ENCODE results near the gene CELA3B.
"Not testable (repeated sequence)": the region's sequence is repeated elsewhere in the genome, so short reads cannot be mapped to it uniquely, and the experiment has no call there.

CELA3B gene

DNA sequence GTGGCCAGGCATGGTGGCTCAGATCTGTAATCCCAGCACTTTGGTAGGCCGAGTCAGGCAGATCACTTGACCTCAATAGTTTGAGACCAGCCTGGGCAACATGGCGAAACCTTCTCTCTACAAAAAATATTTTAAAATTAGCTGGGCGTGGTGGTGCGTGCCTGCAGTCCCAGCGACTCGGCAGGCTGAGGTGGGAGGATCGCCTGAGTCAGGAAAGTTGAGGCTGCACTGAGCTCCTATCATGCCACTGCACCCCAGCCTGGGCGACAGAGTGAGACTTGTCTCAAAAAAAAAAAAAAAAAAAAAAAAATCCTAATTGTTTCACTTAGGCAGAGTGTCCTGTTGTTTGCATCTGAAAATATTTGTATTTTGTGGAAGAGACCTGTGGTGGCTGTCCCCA is 17.9 kb downstream of the CELA3B start:
- H3K4me1 Mint-ChIP-seq; DNase-seq (ENCODE audit: low spot score in 2 of 2); ATAC-seq (replicated peaks; ENCODE audit: extremely low read depth, poor library complexity, severe bottlenecking); H3K36me3 Mint-ChIP-seq (ENCODE audit: insufficient read depth); H3K27me3 Mint-ChIP-seq; H3K27ac Mint-ChIP-seq (ENCODE audit: low read depth); H3K9me3 Mint-ChIP-seq; H3K4me3 Mint-ChIP-seq: not testable (repeated sequence)

DNA sequence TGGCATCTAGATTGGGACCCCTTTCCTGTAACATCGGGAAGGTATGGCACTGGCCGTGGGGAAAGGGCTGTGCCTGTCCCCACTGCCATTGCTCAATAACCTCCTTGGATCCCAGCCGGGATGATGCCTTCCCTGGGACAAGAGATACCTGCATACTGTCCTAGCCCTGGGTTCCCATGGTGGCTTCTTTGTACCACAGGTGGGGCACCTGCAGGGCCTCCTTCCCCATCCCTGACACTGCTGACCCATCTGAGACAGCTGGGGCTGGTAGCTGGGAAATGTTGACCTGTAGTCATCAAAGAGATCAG is 19.8 kb downstream of the CELA3B start:
- H3K9me3 Mint-ChIP-seq; ATAC-seq (replicated peaks; ENCODE audit: extremely low read depth, poor library complexity, severe bottlenecking); H3K4me3 Mint-ChIP-seq; H3K36me3 Mint-ChIP-seq (ENCODE audit: insufficient read depth); H3K27ac Mint-ChIP-seq (ENCODE audit: low read depth); H3K4me1 Mint-ChIP-seq; H3K27me3 Mint-ChIP-seq; DNase-seq (ENCODE audit: low spot score in 2 of 2): not testable (repeated sequence)

DNA sequence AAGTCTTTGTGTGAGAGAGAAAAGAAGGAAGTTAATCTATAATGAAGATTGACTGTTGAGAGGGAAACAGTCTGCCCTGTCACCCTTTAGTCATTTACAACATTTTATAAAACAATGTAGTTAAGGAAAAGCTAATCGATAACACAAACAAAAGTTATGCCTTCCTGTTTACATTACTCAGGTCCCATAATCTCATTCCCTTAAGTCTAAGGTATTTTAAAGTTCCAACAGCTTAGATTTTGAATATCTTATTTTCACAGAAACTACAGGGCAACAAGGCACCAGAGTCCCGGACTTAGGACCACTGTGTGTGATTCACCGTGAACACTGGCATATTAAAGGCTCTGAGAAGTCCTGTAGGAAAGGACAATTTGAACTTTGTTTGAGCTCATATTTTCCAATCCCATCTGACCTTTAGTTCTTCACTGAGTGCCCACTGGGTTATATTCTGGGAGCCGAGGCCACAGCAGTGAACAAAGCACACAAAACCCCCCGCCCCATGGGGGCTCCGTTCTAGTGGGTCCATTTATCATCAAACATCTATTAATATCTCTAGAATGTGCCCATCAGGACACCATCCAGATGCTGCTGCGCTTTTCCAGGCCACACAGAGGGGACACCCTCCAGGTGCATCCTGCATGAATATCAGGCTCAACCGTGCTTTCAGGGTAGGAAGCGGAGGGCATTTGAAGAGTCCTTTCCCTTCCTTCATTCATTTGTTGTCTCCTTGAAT is 21.2 kb downstream of the CELA3B start:
- not testable (repeated sequence) for ATAC-seq (replicated peaks; ENCODE audit: extremely low read depth, poor library complexity, severe bottlenecking); H3K9me3 Mint-ChIP-seq; H3K27me3 Mint-ChIP-seq; H3K27ac Mint-ChIP-seq (ENCODE audit: low read depth); H3K4me1 Mint-ChIP-seq; H3K36me3 Mint-ChIP-seq (ENCODE audit: insufficient read depth); DNase-seq (ENCODE audit: low spot score in 2 of 2); H3K4me3 Mint-ChIP-seq

DNA sequence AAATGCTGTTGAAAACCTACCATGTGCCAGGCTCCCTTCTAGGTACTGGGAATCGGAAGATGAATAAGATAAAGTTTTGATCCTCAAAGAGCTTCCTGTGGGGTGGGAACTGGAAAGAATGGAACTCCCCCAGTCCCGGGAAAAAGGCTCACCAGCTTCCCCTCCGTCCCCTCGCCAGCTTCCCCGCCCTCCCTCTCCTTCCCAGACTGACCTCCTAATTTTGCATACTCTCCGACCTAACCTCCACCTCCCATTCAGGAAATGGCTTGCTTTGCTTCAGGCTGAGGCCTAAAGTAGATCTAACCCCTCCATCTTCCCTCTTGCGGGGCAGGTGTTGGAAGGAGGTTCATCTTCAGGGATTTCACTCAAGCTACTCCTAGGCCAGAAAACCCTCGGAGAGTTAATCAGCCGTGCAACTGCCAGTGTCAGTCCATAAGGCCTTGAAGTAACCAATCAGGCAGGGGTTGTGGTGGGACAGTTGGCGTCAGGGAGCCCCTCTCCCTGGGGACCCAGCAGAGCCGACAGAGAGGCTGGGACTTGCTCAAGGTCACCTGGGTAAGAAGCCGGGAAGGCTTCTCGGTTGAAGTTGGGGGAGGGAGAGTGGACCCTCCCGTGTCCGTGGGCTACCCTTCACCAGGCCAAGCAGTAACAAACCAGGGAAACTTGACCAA is 21.9 kb downstream of the CELA3B start:
- not testable (repeated sequence) for H3K4me1 Mint-ChIP-seq; H3K9me3 Mint-ChIP-seq; H3K27me3 Mint-ChIP-seq; DNase-seq (ENCODE audit: low spot score in 2 of 2); H3K27ac Mint-ChIP-seq (ENCODE audit: low read depth); ATAC-seq (replicated peaks; ENCODE audit: extremely low read depth, poor library complexity, severe bottlenecking); H3K4me3 Mint-ChIP-seq; H3K36me3 Mint-ChIP-seq (ENCODE audit: insufficient read depth)

DNA sequence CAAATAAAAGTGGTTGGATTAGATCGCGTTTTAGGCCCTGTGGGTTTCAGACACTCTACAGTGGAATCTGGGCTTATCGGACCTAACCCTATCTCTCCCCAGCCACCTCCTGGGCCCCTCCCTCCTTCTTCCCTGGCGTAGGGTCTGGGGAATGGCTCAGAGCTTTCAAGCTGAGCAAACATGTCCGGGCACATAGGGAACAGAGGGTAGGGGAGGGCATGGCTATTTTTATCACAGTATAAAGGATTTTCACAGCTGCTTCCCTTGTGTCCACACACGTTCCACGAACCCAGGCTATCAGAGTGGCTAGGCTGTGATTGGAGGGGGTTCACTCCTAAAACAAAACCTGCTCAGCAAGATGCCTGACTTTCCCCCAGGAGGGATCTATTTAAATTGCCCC is 22.8 kb downstream of the CELA3B start:
- H3K27me3 Mint-ChIP-seq; H3K9me3 Mint-ChIP-seq; H3K4me1 Mint-ChIP-seq; H3K4me3 Mint-ChIP-seq; ATAC-seq (replicated peaks; ENCODE audit: extremely low read depth, poor library complexity, severe bottlenecking); H3K36me3 Mint-ChIP-seq (ENCODE audit: insufficient read depth); DNase-seq (ENCODE audit: low spot score in 2 of 2); H3K27ac Mint-ChIP-seq (ENCODE audit: low read depth): not testable (repeated sequence)

DNA sequence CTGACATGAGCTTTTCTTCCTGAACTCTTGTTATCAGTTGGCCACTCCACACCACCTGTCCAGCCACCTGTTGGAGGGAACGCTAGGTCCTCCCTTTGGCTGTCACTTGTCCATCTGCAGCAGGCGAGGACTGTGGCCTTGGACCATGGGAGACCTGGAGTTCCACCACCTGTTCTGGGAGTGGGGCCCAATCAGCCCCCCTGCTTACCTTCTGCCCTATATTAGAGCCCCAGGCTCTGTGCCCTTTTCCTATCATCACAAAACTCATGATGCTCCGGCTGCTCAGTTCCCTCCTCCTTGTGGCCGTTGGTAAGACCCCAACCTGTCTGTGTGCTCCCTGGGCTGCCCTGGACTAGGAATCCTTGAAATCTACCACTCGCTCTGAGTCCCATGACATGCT is 24.6 kb downstream of the CELA3B start, which contains the start of gene CELA3A:
Gene CELA3A (plus strand): TSS at position 249 of the 400 bp plus-strand sequence. CDS start 18 bp downstream, at position 267.
- H3K9me3 Mint-ChIP-seq, result no peaks in the 10 kb centered on the region
- ATAC-seq (replicated peaks; ENCODE audit: extremely low read depth, poor library complexity, severe bottlenecking), result no peak
- no peak for DNase-seq (ENCODE audit: low spot score in 2 of 2)
- no peaks in the 10 kb centered on the region for H3K4me1 Mint-ChIP-seq
- no peak within 1 kb of the TSS for H3K4me3 Mint-ChIP-seq
- H3K36me3 Mint-ChIP-seq (ENCODE audit: insufficient read depth), result peaks cover 2% of the 10 kb centered on the region
- no peak within 1 kb of the TSS for H3K27ac Mint-ChIP-seq (ENCODE audit: low read depth)
- no peaks in the 10 kb centered on the region for H3K27me3 Mint-ChIP-seq

DNA sequence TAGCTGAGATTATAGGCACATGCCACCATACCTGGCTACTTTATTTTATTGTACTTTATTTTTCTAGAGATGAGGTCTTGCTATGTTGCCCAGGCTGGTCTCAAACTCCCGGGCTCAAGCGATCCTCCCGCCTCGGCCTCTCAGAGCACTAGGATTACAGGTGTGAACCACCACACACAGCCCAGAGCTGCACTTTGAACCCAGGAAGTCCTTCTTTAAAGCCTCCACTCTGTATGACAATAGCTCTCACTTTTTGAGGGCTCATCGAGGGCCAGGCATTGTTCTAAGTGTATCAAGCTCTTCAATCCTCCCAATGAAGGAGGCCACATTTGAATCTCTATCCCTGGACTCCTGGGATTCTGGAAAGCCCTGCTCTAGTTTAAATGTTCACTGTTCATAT is 25.6 kb downstream of the CELA3B start:
- not testable (repeated sequence) for H3K4me3 Mint-ChIP-seq; H3K9me3 Mint-ChIP-seq; ATAC-seq (replicated peaks; ENCODE audit: extremely low read depth, poor library complexity, severe bottlenecking); H3K36me3 Mint-ChIP-seq (ENCODE audit: insufficient read depth); H3K4me1 Mint-ChIP-seq; DNase-seq (ENCODE audit: low spot score in 2 of 2); H3K27ac Mint-ChIP-seq (ENCODE audit: low read depth); H3K27me3 Mint-ChIP-seq

DNA sequence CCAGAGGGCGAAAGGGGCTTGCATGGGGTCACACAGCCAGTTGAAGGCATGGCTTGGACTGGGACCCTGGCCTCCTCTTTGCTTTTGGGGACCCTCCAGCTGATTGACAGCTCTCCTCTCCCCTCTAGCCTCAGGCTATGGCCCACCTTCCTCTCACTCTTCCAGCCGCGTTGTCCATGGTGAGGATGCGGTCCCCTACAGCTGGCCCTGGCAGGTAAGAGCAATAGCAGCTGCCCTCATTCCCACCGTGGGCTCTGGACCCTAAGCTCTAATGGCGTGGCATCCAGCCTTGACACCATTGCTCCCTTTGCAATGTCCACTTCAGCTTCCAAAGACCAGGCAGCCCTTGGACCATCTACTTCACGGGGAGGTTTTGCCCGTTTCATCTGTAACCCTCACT is 26.1 kb downstream of the CELA3B start:
- H3K27ac Mint-ChIP-seq (ENCODE audit: low read depth); H3K27me3 Mint-ChIP-seq: not testable (repeated sequence)

DNA sequence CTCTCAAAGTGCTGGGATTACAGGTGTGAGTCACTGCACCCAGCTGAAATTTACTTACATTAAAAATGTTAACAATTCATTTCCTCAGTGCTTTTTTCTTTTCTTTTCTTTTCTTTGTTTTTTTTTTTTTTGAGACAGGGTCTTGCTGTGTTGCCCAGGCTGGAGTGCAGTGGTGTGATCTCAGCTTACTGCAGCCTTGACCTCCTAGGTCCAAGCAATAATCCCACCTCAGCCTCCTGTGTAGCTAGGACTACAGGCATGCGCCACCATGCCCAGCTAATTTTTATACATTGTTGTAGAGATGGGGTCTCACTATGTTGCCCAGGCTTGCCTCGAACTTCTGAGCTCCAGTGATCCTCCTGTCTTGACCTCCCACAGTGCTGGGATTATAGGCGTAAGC is 27.1 kb downstream of the CELA3B start:
- not testable (repeated sequence) for H3K4me3 Mint-ChIP-seq; H3K27me3 Mint-ChIP-seq; DNase-seq (ENCODE audit: low spot score in 2 of 2); H3K4me1 Mint-ChIP-seq; ATAC-seq (replicated peaks; ENCODE audit: extremely low read depth, poor library complexity, severe bottlenecking); H3K36me3 Mint-ChIP-seq (ENCODE audit: insufficient read depth); H3K9me3 Mint-ChIP-seq; H3K27ac Mint-ChIP-seq (ENCODE audit: low read depth)

More for the DNA sequence above, 26.1 kb downstream of the CELA3B start:
- H3K4me3 Mint-ChIP-seq; H3K9me3 Mint-ChIP-seq; H3K36me3 Mint-ChIP-seq (ENCODE audit: insufficient read depth); DNase-seq (ENCODE audit: low spot score in 2 of 2); ATAC-seq (replicated peaks; ENCODE audit: extremely low read depth, poor library complexity, severe bottlenecking); H3K4me1 Mint-ChIP-seq: not testable (repeated sequence)

DNA sequence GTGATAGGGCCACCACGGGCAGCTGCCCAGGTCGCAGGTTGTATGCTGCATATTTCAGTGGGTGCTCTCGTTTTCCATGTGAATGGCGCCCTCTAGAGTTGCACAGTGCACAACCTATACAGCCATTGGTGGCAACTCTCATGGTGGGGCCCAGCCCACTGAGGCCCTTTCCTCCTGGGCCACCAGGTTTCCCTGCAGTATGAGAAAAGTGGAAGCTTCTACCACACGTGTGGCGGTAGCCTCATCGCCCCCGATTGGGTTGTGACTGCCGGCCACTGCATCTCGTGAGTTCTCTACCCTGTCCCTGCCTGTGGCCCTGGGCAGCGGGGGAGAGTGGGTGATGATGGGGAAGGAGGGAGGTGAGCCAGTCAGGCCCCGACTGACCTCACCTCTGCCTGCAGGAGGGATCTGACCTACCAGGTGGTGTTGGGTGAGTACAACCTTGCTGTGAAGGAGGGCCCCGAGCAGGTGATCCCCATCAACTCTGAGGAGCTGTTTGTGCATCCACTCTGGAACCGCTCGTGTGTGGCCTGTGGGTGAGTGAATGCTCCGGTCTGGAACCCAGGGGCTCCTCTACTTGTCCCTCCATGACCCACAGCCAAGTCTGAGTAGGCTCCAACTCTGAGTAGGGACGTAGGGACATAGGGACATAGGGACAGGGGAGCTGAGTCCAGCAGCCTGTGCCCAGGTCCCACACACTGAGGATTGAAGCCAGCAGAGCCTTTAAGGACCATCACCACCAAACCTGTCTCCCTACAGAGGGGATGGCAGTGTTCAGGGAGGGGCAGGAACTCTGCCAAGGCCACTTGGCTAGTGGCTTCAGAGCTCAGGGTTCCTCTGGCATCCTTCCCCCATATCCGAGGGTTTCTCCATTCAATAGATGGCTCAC is 28.7 kb downstream of the CELA3B start:
- H3K9me3 Mint-ChIP-seq; H3K36me3 Mint-ChIP-seq (ENCODE audit: insufficient read depth); H3K27ac Mint-ChIP-seq (ENCODE audit: low read depth); ATAC-seq (replicated peaks; ENCODE audit: extremely low read depth, poor library complexity, severe bottlenecking); H3K4me1 Mint-ChIP-seq; H3K4me3 Mint-ChIP-seq; DNase-seq (ENCODE audit: low spot score in 2 of 2); H3K27me3 Mint-ChIP-seq: not testable (repeated sequence)

DNA sequence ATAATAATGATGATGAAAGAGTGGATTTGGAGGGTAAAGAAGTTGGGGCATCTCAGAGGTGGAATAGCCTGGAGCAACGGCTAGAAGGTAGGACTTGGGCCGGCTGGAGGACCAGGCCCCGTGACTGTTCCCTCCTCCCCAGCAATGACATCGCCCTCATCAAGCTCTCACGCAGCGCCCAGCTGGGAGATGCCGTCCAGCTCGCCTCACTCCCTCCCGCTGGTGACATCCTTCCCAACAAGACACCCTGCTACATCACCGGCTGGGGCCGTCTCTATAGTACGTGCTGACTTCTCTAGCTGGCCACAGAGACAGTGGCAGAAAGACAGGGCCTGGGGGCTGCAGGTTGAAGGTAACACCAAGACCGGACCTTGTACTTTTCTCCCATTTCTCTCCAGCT is 29.9 kb downstream of the CELA3B start:
- not testable (repeated sequence) for H3K27me3 Mint-ChIP-seq; H3K27ac Mint-ChIP-seq (ENCODE audit: low read depth); H3K4me3 Mint-ChIP-seq; ATAC-seq (replicated peaks; ENCODE audit: extremely low read depth, poor library complexity, severe bottlenecking); DNase-seq (ENCODE audit: low spot score in 2 of 2); H3K9me3 Mint-ChIP-seq; H3K36me3 Mint-ChIP-seq (ENCODE audit: insufficient read depth); H3K4me1 Mint-ChIP-seq

DNA sequence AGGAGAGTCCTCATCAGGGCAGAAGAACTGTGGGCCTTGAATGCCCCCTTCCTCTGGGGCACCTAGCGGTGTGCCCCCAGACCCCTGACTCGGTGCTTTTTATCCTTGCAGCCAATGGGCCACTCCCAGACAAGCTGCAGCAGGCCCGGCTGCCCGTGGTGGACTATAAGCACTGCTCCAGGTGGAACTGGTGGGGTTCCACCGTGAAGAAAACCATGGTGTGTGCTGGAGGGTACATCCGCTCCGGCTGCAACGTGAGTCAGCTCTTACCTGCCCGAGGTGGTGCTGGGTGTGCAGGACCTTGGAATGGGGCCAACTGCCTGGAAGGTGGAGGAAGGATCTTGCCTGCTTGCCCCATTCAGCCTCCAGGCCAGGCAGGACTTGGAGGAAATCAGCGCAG is 30.4 kb downstream of the CELA3B start:
- H3K27me3 Mint-ChIP-seq; DNase-seq (ENCODE audit: low spot score in 2 of 2); H3K9me3 Mint-ChIP-seq; H3K27ac Mint-ChIP-seq (ENCODE audit: low read depth); ATAC-seq (replicated peaks; ENCODE audit: extremely low read depth, poor library complexity, severe bottlenecking); H3K4me3 Mint-ChIP-seq; H3K4me1 Mint-ChIP-seq; H3K36me3 Mint-ChIP-seq (ENCODE audit: insufficient read depth): not testable (repeated sequence)

DNA sequence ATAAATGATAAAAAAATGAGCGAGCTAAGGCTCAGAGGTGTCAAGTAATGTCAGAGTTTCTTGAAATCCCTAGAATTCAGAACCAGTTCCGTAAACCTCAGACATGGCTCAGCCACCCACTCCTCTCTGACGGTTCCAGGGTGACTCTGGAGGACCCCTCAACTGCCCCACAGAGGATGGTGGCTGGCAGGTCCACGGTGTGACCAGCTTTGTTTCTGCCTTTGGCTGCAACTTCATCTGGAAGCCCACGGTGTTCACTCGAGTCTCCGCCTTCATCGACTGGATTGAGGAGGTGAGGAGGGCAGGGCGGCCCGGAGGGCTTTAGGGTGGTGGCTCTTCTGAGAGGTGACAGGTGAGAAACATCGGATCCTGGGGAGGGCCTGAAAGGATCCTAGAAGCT is 32.7 kb downstream of the CELA3B start:
- H3K27ac Mint-ChIP-seq (ENCODE audit: low read depth); H3K4me1 Mint-ChIP-seq; DNase-seq (ENCODE audit: low spot score in 2 of 2); H3K9me3 Mint-ChIP-seq; ATAC-seq (replicated peaks; ENCODE audit: extremely low read depth, poor library complexity, severe bottlenecking); H3K27me3 Mint-ChIP-seq; H3K36me3 Mint-ChIP-seq (ENCODE audit: insufficient read depth); H3K4me3 Mint-ChIP-seq: not testable (repeated sequence)

All from central memory CD8-positive, alpha-beta T cell (primary cell).